ENCODE results near the gene INTS13.
"Not testable (repeated sequence)": the region's sequence is repeated elsewhere in the genome, so short reads cannot be mapped to it uniquely, and the experiment has no call there.

Gene INTS13

DNA sequence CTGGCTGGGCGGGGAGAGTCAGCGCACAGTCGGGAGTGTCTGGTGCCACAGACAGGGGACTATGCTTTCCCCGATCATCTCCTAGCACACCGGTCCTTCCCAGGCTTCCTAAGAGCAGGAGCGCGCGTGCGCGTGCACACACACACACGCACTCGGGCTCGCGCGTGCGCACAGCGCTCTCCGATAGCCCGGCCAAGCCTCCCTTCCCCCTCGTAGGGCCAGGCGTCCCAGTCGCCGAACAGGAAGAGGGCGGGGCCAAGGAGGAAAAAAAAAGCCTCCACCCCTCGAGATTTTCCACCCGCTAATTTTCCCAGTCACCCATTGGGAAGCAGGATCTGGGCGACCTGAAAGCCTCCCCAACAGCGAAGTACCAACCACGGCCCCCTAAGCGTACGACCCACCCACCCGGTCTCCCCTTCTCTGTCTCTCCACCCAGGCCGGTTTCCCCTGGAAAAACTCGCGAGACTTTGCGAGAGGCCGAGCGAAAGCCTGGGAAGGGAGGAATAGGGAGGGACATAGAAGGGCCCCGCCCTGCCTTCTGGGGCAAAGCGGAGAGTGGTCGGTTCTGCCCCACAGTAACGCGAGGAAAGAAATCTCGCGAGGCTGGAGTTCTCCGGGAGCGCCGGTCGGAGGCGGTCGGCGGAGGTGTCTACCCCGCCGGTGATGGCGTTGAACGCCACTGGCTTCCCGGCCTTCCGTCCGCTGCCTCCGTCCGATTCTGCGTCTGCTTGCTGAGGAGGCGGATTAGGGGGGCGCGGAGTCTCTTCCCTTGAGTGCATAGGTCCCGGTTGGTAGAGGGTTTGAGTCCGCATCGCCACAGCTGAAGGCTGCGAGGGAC, at the start of gene INTS13, which contains the start of gene FGFR1OP2:
TSS of gene INTS13 (minus strand) at position 119 of the 838 bp plus-strand sequence. CDS start 1,178 bp downstream, outside the sequence.
TSS of gene FGFR1OP2 (plus strand) at position 608 of the 838 bp plus-strand sequence. CDS start 15,689 bp downstream, outside the sequence.
- DNase-seq, result peak; percentile 99 to 100 (median 99)

DNA sequence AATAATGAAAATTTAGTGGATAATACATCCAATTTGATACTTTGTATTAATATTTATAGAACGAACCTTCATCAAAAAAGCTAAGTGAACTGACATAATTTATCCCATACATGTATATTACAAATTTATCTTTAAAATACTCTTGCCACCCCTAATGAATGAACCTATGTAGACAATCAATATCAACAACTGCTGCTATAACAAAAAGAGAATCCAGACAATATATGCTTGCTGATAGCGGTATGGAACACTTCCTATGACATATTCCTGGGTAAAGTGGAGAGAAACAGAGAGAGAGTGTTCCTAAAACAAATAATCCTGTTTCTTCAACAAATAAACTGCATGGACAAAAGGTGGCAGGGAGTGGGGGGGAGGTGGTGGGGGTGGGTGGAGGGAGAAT, 45.1 kb upstream of the INTS13 start:
- no peak for DNase-seq

DNA sequence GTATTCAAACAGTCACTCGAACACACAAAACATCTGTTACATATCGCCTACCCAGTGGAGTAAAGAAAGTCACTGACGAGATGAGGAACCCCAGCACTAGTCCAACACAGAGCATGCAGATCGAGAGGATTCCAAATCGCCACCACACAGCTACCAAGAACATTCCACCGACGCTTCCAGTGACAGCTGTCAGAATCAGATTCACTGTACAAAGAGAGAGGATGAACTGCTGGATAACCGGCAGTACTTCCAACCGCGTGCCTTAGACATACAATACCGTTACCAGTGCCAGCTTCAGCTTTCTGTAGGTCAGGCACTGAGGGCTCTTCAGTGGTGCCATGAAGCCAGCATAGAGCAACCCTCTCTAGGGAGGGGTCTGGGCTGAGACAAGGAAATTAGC, 42.0 kb upstream of the INTS13 start:
- no peak for DNase-seq

GRCh38 chr12:26978801-26979200, 41.0 kb upstream of the INTS13 start:
- DNase-seq, result no peak

DNA sequence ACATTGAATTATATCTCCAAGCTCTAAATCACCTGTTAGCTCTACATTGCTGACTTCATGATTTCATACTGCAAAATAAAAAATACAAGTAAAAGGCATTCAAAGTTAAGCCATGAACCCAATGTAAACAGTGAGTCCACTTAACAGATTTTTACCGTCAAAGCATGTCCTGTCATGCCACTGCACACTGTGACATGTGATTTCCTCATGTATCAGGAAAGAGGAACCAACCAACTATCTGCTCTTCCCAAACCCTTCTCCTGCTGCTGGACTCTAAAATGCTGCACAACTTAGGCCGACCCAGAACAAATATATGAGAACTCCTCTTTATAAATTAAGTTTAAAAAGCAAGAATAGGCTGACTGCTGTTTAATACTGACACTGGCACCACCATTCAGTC, 38.9 kb upstream of the INTS13 start:
- DNase-seq, result peak; percentile 35 to 54 (median 44)

GRCh38 chr12:26971963-26972362, 34.2 kb upstream of the INTS13 start:
- DNase-seq, result peak in 1 of 3 donors; percentile 7

DNA sequence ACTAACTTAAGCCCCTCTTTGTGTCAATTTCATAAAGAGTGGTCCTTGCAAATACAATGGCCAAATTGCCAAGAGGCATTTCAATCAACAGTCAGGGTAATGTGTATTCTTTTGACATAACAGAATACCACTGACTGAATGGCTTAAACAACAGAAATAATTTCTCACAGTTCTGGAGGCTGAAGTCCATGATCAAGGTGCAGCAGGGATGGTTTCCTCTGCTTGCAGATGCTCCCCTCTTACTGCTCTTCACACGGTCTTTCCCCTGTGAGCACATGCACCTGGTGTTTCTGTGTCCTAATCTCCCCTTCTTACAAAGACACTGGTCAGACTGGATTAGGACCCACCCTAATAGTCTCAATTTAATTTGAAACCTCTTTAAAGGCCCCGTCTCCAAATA, 32.4 kb upstream of the INTS13 start:
- DNase-seq, result no peak

- no peak for DNase-seq
Measured at GRCh38 chr12:26966842-26967241, 29.1 kb upstream of the INTS13 start.

DNA sequence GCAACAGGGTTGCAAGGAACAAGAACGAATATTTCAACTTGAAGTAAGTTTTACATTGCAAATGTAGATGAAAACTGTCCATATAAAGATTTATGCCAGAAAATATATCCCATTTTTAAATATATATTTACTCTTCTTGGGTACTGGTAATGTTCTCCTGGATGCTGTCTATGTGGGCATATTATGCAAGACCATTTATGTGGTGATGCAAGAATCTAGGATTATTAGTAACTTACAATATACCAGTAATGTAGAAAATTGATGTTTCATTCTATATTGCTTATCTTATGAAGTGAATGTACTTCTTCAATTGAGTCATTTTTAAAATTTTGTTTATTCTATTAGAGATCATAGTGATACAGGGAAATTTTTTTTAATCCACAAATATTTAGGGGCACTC, 25.6 kb upstream of the INTS13 start:
- DNase-seq, result no peak

GRCh38 chr12:26961803-26962202, 24.0 kb upstream of the INTS13 start:
- DNase-seq, result no peak

- DNase-seq, result not testable (repeated sequence)
Measured at GRCh38 chr12:26961391-26961790, 23.6 kb upstream of the INTS13 start.

- peak; percentile 35 to 52 (median 38) for DNase-seq
Measured at GRCh38 chr12:26954027-26954426, 16.2 kb upstream of the INTS13 start.

DNA sequence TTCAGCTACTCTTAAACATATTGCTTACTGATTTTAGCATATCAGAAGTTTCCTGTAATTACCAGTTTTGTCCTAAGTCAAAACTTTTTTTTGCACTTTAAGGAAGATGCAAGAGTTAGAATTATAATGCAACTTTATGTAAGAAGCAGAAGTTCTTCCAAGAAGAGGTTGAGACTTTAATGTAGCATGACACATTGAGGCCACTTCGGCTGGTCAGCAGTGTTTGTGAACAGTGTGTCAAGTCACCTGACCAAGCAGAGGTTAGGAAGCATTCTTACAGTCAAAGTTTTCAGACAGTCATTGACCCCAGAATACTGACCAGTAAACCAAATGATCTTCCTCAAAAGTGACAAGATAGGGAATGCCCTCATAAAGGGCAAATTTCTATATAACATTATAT, 15.7 kb upstream of the INTS13 start:
- DNase-seq, result peak; percentile 83 to 95 (median 91)

DNA sequence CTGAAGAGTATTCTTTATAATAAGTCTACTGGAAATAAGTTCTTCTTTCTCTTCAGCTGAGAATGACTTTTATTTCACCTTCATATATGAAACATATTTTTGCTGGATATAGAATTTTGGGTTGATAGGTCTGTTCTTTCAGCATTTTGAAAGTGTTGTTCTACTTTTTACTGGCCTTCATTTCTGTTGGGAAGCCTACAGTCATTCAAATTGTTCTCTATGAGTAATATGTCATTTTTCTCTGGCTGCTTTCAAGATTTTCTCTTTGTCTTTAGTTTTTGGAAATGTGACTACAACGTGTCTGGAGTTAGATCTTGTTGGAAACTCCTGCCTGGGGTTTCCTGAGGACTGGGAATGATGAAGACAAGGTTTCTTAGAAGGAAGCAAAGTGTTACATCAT, 10.5 kb upstream of the INTS13 start:
- DNase-seq, result peak; percentile 26 to 68 (median 44)

DNA sequence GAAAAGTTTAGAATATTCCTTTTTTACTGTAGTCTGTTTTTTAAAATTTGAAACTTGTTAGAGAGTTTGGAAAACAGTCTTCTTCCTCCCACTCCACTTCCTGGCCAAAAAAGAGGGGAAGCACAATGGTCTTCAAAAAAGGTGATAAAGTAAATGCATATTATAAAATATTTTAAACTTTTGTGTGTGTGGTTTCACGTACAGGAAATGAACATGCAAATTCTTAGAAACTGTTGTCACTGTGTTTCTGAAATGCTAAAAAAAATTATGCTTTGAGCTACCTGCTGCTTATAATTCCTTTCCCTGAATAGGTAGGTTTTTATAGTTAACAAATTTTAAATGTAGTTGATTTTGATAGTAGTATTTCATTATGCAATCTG, 3.4 kb upstream of the INTS13 start:
- no peak for DNase-seq

DNA sequence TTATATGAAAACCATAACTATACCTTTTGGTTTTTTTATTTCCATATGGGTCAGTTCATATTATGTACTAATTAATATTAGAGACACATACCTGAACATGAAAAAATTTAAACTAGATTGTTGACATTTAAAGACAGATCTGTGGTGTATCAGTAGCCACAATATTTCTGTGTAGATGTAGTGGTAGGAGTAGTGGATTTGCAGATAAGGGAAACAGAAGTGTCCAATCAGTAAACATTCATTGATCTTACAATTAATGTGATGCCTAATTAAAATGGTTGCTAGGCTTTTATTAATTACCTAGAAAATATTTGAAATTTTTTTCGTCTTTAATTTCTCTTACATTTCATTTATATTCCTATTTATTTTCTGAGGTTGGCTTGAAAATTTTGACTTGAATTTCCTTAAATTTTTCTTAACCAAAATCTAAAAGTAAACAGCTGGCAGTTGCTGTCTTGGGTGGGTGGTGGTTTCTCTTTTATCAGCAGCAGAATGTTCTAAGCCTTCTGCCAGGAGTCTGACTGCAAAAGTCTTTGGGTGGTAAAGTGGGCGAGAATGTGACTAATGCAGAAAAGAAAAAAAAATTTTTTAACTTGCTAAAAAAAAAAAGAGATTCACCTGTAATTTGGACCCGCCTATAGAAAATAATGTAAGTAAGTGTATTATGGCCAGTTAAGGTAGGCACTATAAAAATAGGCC, 2.9 kb upstream of the INTS13 start:
- DNase-seq, result peak; percentile 50 to 58 (median 57)

- DNase-seq, result peak in 1 of 3 donors; percentile 19
Measured at GRCh38 chr12:26939953-26940352, 2.2 kb upstream of the INTS13 start.

GRCh38 chr12:26939192-26939832, 1.5 kb upstream of the INTS13 start:
- peak in 2 of 3 donors; percentile 16 to 24 for DNase-seq

DNA sequence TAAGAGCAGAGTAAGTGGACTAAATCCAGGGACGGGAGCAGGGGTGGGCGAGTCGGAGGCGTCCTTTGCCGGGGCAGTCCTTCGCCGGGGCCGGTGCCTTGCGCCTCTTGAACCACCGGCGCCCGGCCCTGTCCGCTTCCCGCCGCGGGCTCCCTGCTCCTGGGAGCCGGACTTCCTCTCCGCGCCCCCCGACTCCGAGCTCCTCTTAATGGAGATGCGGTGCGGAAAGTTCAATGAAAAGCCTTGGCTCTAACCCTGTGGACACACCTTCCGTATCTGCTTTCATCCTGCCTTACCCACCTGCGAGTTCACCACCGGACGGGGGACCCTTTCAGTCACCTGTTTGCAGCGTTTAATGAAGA, 901 bp upstream of the INTS13 start:
- peak; percentile 34 to 70 (median 42) for DNase-seq

GRCh38 chr12:26937443-26937862, 328 bp downstream of the INTS13 start:
- DNase-seq, result no peak

GRCh38 chr12:26936559-26937442, 980 bp downstream of the INTS13 start:
- DNase-seq, result peak; percentile 35 to 48 (median 42)

- DNase-seq, result peak in 1 of 3 donors; percentile 50
Measured at GRCh38 chr12:26935636-26936378, 2.0 kb downstream of the INTS13 start.
